ENCODE data around the gene IL5RA.

The IL5RA gene

DNA sequence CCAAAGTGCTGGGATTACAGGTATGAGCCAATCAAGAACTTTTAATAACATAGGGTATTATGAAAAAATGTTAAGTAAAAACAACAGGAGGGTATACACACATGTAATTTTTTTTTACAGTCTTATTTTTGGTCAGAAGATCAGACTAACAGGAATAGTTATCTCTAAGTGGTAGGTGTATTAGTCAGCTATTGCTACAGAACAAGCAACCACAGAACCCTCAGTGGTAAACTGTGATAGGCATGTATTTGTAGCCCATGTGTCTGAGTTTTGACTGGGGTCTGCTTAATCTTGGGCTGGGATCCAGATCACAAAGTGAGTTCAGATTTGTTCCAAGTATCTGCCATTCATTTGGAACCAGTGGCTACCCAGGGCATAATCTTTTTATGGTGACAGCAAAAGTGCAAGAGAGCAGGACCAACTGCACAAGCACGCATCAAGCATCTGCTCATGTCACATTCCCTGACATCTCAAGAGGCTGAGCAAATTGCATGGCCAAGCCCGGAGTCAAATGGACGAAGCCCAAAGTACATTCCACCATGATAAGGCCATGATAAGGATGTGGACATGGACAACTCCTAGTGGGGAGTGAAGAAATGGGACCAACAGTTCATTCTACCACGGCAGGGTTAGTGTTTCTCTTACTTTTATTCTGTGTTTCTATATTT lies 3.0 kb upstream of the IL5RA start:
- no peak for TF ChIP-seq EZH2 (IDR thresholded peaks at IDR 0.05; ENCODE audit: borderline replicate concordance, low read depth, low read length, severe bottlenecking)
- TF ChIP-seq, protein P1, sequence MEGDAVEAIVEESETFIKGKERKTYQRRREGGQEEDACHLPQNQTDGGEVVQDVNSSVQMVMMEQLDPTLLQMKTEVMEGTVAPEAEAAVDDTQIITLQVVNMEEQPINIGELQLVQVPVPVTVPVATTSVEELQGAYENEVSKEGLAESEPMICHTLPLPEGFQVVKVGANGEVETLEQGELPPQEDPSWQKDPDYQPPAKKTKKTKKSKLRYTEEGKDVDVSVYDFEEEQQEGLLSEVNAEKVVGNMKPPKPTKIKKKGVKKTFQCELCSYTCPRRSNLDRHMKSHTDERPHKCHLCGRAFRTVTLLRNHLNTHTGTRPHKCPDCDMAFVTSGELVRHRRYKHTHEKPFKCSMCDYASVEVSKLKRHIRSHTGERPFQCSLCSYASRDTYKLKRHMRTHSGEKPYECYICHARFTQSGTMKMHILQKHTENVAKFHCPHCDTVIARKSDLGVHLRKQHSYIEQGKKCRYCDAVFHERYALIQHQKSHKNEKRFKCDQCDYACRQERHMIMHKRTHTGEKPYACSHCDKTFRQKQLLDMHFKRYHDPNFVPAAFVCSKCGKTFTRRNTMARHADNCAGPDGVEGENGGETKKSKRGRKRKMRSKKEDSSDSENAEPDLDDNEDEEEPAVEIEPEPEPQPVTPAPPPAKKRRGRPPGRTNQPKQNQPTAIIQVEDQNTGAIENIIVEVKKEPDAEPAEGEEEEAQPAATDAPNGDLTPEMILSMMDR (IDR thresholded peaks at IDR 0.05; ENCODE audit: borderline replicate concordance, extremely low read depth, low read length, poor library complexity, severe bottlenecking), result no peak
- Histone ChIP-seq H4K20me1 (ENCODE audit: insufficient read depth, low read length) (no peaks in the 10 kb centered on the region), H3K4me1 (ENCODE audit: insufficient read depth, low read length) (no peaks in the 10 kb centered on the region), H3K79me2 (ENCODE audit: insufficient read depth, low read length) (no peaks in the 10 kb centered on the region), H2AFZ (ENCODE audit: low read depth, low read length) (no peak overlapping the region), H3K27ac (ENCODE audit: low read length) (no peak overlapping the region), H3K4me3 (ENCODE audit: low read depth in 1 of 2, low read length in 2 of 2) (no peak overlapping the region), H3K9ac (ENCODE audit: low read depth, low read length) (no peak overlapping the region), H3K36me3 (ENCODE audit: insufficient read depth, low read length) (no peaks in the 10 kb centered on the region), H3K27me3 (ENCODE audit: insufficient read depth, low read length, poor library complexity) (no peaks in the 10 kb centered on the region), H3K4me2 (ENCODE audit: insufficient read depth, low read length) (no peak overlapping the region), H3K9me3 (ENCODE audit: insufficient read depth, low read length, severe bottlenecking) (no peaks in the 10 kb centered on the region)
- ATAC-seq (ENCODE audit: insufficient read depth, low read depth) (no peak), DNase-seq (no peak)

DNA sequence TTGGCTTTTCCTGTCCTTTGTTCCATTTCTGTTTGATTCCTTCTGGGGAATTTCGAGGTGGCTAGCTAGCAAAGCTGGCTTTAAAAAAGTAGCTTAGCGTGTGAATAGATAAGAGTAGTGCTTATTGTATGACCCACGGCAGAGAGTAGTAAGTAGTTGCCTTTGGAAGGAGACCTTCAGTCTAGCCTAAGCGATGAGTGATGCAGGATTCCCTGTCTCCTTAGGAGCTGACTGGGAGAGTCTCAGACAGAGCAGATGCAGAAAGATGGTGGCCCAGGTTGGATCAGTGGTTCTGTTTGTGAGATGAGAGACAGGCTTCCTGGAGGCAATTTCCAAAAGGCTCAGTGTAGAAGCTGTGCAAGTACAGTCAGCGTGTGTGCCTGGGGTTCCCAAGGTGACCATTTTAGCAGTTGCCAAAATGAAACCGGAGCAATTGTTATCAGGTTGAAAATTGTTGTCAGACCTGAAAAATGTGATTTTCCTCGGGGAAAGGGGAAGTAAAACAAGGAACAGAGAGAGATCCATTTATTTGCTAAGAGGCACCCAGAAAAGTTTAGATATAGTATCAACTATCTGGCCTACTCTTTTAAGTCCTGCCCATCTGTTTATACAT lies 681 bp upstream of the IL5RA start:
- TF ChIP-seq, protein P1 (IDR thresholded peaks at IDR 0.05; ENCODE audit: borderline replicate concordance, extremely low read depth, low read length, poor library complexity, severe bottlenecking), result no peak
- no peak for TF ChIP-seq EZH2 (IDR thresholded peaks at IDR 0.05; ENCODE audit: borderline replicate concordance, low read depth, low read length, severe bottlenecking)
- Histone ChIP-seq H3K4me2 (ENCODE audit: insufficient read depth, low read length) (no peak overlapping the region), H4K20me1 (ENCODE audit: insufficient read depth, low read length) (no peaks in the 10 kb centered on the region), H2AFZ (ENCODE audit: low read depth, low read length) (no peak overlapping the region), H3K9ac (ENCODE audit: low read depth, low read length) (no peak overlapping the region), H3K79me2 (ENCODE audit: insufficient read depth, low read length) (no peaks in the 10 kb centered on the region), H3K27me3 (ENCODE audit: insufficient read depth, low read length, poor library complexity) (no peaks in the 10 kb centered on the region), H3K36me3 (ENCODE audit: insufficient read depth, low read length) (no peaks in the 10 kb centered on the region), H3K4me3 (ENCODE audit: low read depth in 1 of 2, low read length in 2 of 2) (no peak overlapping the region), H3K9me3 (ENCODE audit: insufficient read depth, low read length, severe bottlenecking) (no peaks in the 10 kb centered on the region), H3K4me1 (ENCODE audit: insufficient read depth, low read length) (no peaks in the 10 kb centered on the region), H3K27ac (ENCODE audit: low read length) (no peak overlapping the region)
- ATAC-seq (ENCODE audit: insufficient read depth, low read depth), result no peak
- no peak for DNase-seq

DNA sequence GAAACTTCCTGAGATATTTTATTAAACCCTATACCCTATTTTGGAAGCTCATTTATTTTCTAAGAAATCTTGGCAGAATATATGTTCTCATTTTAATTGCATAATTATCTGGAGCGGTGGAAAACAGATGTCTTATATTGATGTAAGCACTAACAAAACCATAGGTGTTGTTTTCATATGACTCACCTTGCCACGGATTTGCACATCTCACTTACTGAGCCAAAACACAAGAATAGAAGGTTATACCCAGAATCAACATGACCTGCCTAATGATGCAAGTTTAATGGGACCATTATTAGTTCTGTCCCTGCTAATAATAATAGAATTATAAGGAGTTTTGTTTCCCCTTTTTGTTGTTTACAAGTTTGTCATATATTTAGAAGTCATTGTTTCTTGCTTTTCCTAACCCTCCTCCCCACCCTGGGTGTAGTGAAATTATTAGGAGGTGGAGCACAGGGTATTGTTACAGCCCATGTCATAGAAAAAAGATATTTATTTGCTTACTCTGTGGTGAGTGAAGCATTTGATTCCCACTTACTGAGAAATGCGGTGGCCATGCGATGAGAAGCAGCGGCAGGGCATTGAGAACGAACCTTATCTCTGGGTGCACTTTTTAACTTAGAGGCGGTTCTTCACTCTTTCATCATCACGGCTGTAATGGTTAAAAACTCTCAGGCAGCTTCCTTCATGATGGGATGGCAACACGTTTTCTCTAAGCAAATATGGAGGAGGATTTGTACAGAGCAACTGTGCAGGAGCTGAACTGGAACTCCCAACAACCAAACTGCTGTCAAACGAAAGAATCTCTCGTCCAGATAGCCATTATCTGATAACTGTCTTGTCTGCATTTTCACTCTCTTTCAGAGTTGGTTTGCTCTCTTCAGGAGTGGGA lies 521 bp downstream of the IL5RA start:
- Histone ChIP-seq H4K20me1 (ENCODE audit: insufficient read depth, low read length) (no peaks in the 10 kb centered on the region), H3K9ac (ENCODE audit: low read depth, low read length) (no peak overlapping the region), H3K27me3 (ENCODE audit: insufficient read depth, low read length, poor library complexity) (no peaks in the 10 kb centered on the region), H3K79me2 (ENCODE audit: insufficient read depth, low read length) (no peaks in the 10 kb centered on the region), H3K4me2 (ENCODE audit: insufficient read depth, low read length) (no peak overlapping the region), H3K36me3 (ENCODE audit: insufficient read depth, low read length) (no peaks in the 10 kb centered on the region), H3K27ac (ENCODE audit: low read length) (no peak overlapping the region), H3K4me3 (ENCODE audit: low read depth in 1 of 2, low read length in 2 of 2) (no peak overlapping the region), H2AFZ (ENCODE audit: low read depth, low read length) (no peak overlapping the region), H3K4me1 (ENCODE audit: insufficient read depth, low read length) (no peaks in the 10 kb centered on the region), H3K9me3 (ENCODE audit: insufficient read depth, low read length, severe bottlenecking) (no peaks in the 10 kb centered on the region)
- ATAC-seq (ENCODE audit: insufficient read depth, low read depth) (no peak), DNase-seq (no peak)
- no peak for TF ChIP-seq EZH2 (IDR thresholded peaks at IDR 0.05; ENCODE audit: borderline replicate concordance, low read depth, low read length, severe bottlenecking)
- TF ChIP-seq, protein P1 (IDR thresholded peaks at IDR 0.05; ENCODE audit: borderline replicate concordance, extremely low read depth, low read length, poor library complexity, severe bottlenecking), result no peak

Measured in DND-41 (cell line).